GM19043 (cell line): ENCODE measurements around the gene SOCS3.
"Not testable (repeated sequence)": the region's sequence is repeated elsewhere in the genome, so short reads cannot be mapped to it uniquely, and the experiment has no call there.

Experiments
- ATAC-seq: cut with Tn5 transposase; IDR thresholded peaks from one replicate; pipeline ENCODE4 v1.9.1; 2021; ENCODE audit warnings: low read depth; ENCODE audit not compliant: unreplicated experiment

Gene SOCS3

DNA sequence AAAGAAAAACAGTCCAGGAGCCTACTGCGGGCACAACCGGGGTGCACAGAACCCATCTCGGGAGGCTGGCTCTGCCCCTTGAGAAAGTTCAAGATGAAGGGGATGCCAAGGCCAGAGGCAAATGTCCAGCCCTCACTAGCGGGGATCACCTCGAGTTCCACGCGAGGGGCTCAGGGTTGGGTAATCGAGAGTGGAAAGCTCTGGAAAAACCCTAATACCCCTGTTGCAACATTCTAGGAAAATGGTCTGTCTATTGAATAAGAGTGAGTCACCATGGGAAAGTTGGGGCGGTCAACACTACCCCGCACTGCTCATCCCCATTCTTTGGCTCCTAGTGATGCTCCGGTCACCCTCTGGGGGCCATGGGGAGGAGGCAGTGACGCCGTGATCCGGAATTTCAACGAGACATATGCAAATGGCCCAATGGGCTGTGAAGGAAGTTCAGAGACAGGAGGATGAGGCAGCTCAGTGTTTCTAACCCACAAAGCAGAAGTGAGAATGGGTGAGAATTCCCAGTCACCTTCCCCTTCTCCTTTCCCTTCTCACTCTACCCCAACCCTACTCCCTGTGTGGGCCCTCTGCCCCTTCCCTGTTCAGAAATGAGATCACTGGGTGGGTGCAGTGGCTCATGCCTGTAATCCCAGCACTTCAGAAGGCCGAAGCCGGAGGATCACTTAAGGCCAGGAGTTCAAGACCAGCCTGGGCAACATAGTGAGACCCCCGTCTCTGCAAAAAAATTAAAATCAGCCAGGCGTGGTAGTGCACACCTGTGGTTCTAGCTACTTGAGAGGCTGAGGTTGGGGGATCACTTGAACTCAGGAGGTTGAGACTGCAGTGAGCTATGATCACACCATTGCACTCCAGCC is 22.4 kb downstream of the SOCS3 start:
- ATAC-seq, result no peak

DNA sequence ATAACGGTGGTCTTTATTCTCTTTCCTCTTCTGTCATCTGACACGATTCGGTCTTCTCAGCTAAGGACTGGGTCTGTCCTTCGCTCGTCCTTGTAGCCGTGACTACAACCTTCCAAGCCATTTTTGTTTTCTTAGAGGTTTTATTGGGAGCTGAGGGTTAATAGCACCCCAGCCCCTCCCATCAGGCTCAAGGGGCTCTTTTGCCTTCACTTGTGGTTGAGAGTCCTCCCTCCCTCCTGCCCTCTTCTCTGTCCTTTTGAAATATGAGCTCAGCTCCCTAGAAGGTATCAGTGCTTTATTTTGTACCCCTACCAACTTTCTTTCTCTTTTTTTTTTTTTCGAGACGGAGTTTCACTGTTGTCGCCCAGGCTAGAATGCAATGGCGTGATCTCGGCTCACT is 24.7 kb downstream of the SOCS3 start:
- ATAC-seq, result no peak

DNA sequence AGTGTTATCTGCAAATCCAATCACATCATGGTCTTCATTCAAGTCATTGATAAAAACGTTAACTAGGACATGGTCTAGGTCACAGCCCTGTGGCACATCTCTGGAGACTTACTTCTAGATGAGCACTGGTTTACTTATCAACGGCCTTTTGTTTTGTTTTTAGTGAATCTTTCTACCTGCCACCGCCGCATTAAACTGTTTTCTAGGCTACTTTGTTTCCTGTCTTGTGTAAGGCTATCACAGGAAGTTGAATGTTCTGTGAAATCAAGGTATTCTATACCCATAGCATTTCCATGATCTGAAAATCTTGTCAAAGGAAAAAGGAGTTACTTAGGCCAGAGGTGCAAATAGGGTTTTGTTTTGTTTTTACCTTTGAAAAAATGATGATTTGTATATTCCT is 26.9 kb downstream of the SOCS3 start:
- no peak for ATAC-seq

DNA sequence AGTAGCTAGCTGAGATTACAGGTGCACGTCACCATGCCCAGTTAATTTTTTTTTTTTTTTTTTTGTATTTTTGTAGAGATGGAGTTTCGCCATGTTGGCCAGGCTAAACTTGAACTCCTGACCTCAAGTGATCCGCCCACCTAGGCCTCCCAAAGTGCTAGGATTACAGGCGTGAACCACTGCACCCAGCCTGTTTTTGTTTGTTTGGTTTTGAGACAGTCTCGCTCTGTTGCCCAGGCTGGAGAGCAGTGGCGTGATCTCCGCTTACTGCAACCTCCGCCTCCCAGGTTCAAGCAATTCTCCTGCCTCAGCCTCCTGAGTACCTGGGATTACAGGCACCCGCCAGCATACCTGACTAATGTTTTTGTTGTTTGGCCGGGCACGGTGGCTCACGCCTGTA is 28.5 kb downstream of the SOCS3 start:
- ATAC-seq, result not testable (repeated sequence)

DNA sequence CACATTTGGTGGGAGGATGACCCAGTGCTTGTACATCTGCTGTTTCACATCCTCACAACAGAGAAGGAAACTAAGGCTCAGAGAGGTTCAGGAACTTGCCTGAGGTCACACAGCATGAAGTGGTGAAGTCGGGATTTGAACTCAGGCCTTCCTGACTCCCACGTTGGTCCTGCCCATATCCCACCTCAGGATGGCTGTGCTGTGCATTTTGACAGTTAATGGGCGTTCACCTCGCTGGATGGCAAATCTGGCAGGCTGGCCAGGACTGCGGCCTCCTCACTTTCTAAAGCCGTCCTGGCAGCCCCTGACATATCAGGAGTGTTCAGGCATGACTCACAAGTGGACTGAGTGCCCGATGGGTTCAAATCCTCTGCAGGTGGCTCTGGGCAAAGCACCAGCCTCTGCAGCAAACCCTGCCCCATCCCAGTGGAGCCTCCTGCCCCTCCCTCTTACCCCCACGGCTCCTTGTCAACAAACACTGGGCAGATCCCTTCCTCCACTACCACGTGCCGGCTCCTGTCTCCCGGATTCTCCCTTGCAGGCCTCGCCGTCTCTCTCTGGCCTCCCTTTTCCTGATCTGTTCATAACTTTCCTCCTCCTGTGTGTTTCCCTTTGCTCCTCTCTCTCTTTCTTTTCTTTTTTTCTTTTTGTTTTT is 29.2 kb downstream of the SOCS3 start:
- ATAC-seq, result no peak

DNA sequence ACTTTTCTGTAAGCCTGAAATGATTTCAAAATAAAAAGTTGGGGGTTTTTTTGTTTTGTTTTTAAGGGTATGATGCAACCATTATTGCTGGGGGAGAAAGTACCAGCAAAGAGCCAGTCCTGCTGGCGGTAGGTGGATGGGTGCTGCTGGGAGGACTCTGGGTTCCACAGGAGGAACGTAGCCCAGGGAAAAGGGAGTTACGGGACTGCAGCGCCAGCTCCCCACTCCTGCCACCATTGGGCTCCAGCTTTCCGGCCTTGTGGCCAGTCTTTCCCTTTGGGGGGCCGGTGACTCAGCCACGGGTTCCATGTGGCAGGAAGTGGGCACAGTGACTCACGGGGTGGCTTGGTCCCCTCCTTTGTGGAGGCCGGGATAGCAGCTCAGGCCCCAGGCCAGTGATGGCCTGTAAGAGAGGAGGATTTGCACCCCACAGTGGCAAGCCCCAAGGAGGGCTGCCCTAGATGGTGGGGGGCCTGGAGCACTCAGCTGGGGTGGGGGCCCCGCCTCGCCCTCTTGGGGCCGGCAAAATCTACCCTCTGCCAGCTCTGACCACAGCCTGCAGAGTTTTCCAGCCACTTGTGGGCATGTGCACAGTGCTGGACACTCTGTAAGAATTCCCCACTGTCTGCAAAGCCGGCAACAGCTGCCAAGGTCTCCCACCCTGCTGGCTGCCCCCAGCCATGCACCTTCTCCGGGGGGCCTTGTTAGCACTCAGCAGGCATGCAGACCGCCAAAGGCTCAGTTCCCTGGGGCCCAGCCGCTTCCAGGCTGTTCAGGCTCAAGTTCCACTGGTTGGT is 30.4 kb downstream of the SOCS3 start:
- ATAC-seq, result no peak

DNA sequence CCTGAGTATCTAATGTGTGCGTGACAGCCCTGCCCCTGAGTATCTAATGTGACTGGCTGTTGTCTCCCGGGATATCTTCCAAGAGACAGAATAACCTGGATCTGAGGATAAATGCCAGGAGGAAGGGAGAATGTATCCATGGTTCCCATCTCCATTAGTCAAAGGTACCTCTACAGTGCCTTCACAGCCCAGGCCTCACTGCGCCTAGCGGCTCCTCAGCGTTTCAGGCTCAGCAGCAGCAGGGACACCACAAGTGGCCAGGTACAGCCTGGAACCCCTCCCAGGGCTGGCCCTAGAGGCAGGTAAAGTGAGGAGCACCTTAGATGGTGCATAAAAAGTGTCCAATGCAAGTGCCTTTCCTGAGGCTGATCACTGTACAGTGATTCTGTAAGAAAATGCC is 32.0 kb downstream of the SOCS3 start:
- ATAC-seq, result no peak

DNA sequence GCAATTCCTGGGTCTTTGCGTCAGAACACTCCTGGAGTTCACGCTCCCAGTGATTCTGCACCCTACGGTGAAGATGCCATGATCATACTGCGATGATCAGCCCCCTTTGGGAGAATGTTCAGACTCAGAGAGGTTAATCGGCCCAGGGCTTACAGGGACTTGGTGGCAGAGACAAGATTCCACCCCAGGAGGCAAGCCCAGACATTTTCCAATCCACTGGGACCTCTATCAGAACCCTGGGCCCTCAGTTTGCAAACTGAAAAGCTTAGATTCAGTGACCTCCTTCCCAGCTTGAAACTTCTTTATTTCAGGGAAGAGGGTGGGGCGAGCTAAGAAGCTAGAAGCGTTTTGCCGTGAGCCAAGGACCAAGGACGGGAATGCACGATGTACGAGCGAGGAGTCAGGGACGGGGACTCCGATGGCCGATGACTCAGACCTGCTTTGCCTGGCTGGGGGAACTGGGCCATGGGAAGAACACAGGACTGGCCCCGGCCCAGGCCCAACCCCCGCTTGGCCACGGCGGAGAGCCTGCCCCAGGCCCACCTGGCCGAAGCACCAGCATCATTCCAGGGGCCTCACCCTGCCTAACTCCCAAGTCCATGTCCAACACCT is 34.7 kb downstream of the SOCS3 start:
- no peak for ATAC-seq

DNA sequence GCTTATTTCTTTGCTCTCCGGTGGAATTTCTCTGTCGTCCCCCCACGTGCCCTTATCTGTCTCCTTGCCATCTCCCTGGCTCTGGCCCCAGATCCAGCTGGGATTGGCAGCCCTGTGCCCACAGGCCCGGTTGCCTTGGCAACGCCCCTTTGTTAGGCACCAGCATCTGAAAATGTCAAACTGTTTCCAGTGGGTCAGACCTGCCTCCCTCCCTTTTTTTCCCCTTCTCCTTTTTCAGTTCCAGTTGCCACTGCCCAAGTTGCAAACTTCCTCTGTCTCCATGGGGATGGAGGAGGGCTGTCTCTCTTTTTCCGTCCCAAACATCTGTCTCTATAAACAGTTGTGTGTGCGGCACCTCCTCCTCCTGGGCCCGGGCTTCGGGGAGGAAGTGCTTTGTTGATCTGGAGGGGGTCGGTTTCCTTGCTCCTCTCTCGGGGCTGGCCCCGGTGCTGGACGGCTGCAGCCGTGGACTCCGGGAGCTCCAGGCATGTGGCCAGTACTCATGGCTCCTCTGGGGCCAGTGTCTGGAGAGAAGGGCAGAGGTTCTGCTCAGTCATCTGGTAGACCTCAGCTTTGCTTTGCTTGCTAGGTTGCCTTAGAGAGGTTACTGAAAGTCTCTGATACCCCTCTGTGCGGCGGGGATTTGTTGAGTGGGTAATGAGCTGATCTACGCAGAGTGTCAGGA is 35.3 kb downstream of the SOCS3 start:
- no peak for ATAC-seq

DNA sequence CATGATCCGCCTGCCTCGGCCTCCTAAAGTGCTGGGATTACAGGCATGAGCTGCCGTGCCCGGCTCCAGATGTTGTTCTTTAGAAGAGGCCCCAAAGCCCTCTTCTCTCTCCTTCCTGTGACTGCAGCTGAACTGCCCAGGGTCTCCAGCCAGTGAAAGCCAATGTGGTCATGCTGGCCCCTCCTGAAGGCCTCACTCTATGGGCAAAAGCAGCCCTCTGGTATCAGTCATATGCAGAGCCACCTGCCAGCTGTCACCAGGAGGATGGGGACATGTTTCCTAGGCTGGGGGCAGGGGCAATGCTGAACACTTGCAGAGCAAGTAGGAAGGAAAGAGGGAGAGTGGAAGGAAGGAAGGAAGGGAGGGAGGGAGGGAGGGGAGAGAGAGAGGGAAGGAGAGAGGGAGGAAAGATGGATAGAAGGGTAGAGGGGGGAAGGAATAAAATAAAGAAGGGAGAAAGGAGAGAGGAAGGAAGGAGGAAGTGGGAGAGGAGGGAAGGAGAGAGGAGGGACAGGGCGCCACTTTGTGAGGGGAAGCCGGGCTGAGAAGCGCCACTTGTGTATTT is 36.0 kb downstream of the SOCS3 start:
- no peak for ATAC-seq

DNA sequence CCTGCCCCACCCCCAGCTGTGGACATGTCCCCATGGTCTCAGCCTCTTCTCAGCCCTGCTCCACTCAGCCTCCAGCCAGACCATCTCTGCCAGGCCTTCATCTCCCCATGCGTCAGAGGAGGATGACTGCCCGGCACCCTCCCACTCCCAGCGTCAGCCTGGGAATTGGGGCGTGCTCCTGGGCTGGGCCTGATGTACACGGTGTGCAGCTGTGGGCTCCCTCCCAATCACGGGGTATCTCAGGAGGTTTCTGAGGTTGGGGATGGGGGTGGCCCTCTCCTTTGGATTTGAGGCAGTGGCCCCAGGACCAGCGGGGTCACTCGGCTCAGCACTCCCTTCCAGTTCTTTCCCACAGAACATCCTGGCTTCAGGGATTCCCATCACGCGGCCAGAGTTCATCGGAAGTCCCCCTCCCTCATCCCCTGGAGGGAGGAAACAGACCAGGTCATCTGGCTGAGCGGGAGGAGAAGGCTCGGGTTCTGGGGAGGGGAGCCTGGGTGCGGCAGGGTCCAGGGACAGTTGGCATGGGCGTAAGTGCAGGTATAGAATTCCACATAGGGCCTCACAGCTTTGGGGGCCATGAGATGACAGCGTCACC is 36.9 kb downstream of the SOCS3 start:
- no peak for ATAC-seq

DNA sequence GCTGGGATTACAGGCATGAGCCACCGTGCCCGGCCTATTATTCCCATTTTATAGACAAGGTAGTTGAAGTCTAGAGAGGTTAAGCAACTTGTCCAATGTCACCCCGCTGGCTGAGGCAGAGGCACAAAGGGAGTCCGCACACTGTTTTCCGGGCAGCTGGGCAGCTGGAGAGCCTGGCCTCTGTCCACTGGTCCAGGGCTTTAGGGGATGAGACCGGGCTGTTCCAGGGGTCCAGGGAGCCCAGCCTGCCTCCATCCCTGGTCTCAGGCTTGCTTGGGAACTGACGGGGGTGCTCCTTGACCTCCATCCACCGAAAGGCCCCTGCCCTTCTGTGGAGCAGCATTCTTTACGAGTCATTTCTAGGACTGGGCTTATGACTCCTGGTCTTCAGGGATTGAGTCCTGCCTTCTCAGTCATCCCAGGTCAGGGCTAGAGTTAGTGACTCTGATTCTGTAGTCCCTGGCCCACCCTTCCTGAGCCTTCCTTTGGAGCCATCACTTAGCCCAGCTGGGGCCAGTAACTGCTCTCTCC is 37.5 kb downstream of the SOCS3 start:
- no peak for ATAC-seq

DNA sequence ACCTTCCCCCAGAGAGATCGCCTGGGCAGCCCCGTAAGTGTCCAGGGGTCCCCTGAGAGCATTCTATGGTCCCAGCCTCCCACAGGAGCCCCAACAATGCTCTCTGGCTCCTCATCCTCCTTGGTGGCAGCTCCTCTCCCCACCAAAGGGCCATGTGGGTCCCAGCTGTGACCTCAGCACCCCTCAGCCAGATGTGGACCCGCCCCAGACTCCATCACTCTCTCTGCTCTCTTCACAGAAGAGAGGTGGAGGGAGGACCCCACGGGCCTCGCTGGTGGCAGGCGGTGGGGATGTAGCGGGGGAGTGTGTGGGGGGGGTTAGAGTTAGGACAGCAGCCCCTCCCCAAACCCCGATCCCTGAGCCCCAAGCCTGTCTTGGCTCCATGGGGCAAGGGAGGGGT is 41.0 kb downstream of the SOCS3 start:
- no peak for ATAC-seq

DNA sequence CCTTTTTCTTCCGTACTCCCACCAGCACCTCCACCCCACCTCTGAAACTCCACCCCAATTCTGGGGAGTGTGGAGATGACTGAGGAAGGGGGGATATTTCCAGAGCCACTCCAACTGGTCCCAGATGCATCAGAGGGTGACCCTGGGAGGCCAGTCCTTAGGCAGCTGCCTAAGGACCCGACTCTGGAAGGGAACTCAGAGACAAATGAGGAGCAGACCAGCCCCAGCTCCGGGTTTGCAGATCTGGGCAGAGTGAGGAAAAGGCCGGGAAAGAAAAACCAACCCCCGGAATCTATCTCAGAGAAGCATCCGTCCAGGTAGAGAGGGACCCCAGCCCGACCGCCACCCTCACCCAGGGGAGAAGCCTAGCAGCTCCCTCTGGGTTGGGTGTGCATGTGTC is 41.5 kb downstream of the SOCS3 start:
- no peak for ATAC-seq

DNA sequence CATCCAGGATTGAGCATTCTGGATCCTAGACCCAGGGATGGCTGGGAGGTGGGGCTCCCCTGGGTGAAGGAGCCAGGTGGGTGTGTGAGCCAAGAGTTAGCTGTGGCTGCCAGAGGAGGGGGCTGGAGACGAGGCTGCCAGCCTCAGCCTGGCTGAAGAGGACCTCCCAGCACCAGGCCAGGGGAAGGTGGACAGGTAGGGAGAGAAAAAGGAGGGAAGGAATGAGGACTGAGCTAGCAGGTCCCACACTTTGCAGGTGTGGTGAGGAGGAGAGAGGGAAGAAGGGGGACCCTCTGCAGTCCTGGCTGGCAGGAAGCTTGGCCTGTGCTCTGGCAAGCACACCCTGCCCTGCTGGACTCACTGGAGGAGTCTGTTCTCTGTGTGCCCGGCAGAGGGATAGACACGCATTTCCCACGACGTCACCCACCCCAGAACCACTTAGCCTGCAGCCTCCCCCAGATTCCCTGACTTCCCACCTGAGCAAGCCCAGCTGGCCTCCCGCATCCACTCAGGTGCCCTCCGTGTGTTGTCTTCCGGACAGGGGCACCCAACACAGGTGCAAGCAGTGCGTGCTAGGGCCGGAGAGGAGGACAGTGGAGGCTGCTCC is 42.0 kb downstream of the SOCS3 start:
- ATAC-seq, result no peak

DNA sequence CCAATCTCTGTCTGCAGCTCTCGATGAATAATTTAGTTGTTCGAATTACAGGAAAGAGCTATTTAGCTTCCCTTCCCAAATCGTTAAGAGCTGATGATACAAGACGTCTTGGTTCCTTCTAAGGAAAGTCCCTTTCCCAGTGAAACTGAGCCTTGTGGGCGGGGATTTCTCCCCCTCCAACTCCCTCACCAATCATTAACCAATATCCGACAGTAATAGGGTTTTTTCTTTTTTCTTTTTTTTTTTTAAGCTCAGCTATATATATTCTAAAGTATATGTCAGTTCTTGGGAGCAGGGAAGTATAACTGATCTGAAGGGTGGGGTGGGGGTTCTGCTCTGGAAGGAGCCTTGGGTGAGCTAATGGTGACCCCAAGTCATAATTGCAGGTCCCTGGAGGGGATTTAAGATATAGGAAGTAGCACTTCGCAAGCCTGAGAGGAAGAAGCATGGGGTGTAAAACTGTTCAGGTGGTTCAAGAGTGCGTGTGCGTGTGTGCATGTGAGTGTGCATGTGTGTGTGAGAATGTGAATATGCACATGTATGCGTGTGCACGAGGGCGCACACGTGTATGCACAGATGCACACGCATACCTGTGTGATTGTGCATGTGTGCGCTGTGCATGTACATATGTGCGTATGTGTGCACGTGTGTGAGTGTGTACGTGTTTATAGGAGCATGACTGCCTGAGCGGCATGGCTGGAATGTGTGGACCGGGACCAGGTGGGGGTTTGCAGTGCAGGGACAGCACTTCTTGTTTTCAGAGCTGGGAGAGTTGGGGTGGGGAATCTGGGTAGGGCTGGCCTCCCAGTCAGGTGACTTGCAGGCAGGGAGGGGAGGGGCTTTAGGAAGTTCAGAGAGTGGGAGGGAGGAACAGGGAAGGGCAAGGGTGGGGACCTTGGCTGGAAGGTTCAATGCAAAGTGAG is 42.7 kb downstream of the SOCS3 start:
- no peak for ATAC-seq

DNA sequence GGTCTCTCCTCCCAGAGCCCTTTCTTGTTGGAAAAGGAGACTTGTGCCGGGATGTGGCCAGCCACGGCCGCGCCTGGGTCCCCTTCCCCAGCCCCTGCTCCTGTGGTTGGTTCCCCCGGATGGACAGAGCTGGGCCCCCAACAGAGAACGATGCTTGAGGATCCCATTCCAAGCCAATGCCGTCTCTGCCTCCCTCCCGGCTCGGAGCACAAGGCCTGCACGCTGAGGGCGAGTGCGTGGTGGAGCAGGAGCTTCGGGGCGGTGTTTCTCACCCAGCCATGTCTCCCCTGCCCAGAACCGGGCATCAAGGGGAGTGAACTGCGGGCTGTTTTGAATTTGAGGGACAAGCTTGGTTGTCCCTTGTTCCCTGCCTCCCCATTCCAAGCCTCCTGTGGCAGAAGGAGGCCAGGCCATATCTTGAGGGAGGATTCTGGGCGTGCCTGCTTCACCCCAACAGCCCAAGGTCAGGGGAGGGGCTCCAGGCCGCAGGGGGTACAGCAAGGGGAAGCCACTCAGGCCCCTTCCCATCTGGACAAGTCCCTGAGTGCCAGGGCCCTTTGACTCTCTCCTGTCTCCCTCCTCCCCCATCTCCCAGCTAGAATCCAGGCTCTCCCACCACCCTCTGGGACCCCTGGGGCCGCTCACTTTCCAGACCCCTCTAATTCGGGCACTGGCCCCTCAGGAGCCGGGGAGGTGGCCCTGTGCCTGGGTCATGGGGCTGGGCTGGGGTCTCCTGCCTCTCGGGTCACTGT is 43.6 kb downstream of the SOCS3 start:
- ATAC-seq, result no peak
